ENCODE measurements around the gene SLC6A13.

DNA sequence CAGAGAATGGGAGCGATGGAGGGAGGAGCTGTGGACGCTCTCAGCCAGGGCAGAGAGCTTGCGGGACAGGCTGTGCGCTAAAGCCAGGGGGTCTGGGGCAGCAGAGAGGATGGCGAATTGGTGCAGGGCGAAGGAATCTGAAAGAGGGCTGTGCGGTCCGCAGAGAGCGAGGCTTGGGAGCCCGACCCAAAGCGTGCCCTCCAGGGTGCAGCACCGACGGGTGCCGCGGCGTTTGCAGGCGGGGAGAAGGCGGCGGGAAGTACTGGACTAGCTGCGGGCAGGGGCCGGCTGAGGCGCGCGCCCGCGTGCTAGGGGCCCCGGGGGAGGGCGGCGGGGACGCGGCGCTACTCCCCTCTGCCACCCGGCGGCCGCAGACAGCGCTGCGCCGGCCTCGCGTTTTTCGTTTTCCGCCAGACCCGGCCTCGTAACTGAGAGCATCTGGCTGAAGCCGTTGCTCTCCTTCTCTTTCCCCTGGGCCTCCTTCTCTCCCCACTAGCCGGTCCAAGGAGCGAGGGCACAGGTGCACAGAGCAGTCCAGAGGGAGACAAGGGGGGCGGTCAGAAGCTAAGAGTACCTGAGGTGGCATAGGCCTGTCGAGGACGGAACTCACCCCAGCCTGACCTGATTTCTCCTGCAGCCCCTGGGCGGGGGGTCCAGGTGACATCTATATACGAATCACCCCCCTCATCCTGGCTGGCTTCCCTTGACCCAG lies 73.6 kb downstream of the SLC6A13 start:
- TF ChIP-seq, protein P1, sequence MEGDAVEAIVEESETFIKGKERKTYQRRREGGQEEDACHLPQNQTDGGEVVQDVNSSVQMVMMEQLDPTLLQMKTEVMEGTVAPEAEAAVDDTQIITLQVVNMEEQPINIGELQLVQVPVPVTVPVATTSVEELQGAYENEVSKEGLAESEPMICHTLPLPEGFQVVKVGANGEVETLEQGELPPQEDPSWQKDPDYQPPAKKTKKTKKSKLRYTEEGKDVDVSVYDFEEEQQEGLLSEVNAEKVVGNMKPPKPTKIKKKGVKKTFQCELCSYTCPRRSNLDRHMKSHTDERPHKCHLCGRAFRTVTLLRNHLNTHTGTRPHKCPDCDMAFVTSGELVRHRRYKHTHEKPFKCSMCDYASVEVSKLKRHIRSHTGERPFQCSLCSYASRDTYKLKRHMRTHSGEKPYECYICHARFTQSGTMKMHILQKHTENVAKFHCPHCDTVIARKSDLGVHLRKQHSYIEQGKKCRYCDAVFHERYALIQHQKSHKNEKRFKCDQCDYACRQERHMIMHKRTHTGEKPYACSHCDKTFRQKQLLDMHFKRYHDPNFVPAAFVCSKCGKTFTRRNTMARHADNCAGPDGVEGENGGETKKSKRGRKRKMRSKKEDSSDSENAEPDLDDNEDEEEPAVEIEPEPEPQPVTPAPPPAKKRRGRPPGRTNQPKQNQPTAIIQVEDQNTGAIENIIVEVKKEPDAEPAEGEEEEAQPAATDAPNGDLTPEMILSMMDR (IDR thresholded peaks at IDR 0.05), result peak; percentile 57 to 85 (median 63)
- TF ChIP-seq POLR2A (IDR thresholded peaks at IDR 0.05), result no peak
